HEK293T (cell line): Measurements from ENCODE around the gene CACNB1.

Experiments used
- BHLHE40 ChIP-seq: fragments of 450-650 bp; IDR thresholded peaks from 2 replicates; pipeline ENCODE4 v1.6.1; 2016; ENCODE audit warnings: mild to moderate bottlenecking, moderate library complexity, borderline replicate concordance
- PKNOX1 ChIP-seq: fragments of 450-650 bp; IDR thresholded peaks from 2 replicates; pipeline ENCODE4 v1.6.1; 2016
- SP1 ChIP-seq: fragments of 450-650 bp; IDR thresholded peaks from 2 replicates; pipeline ENCODE4 v1.6.1; 2017
- SUZ12 ChIP-seq: fragments of 450-650 bp; IDR thresholded peaks from 2 replicates; pipeline ENCODE4 v1.6.1; 2016; ENCODE audit warnings: mild to moderate bottlenecking

GRCh38 chr17:39141915-39142664, 55.4 kb downstream of the CACNB1 start:
- TF ChIP-seq SUZ12 (no peak), BHLHE40 (no peak), SP1 (no peak), PKNOX1 (no peak)
